Hepatocyte (in vitro differentiated cells): ENCODE measurements around the gene GRK5.

Source experiments
- EZH2 ChIP-seq: fragments of 200-600 bp; sonication (generic); IDR thresholded peaks from 2 replicates; pipeline ENCODE4 v1.6.1; 2016; ENCODE audit warnings: antibody characterized with exemption, mild to moderate bottlenecking, borderline replicate concordance
- EZH2phosphoT487 ChIP-seq: fragments of 200-600 bp; sonication (generic); IDR thresholded peaks from one replicate; pipeline ENCODE4 v1.6.1; 2018; ENCODE audit warnings: antibody characterized with exemption, mild to moderate bottlenecking, low read depth, moderate library complexity; ENCODE audit not compliant: unreplicated experiment, severe bottlenecking
- TF ChIP-seq, protein P1 (sequence below): fragments of 200-600 bp; sonication (generic); IDR thresholded peaks from 2 replicates; pipeline ENCODE4 v1.5.1; 2016; ENCODE audit warnings: antibody characterized with exemption, mild to moderate bottlenecking; ENCODE audit not compliant: poor library complexity

DNA sequence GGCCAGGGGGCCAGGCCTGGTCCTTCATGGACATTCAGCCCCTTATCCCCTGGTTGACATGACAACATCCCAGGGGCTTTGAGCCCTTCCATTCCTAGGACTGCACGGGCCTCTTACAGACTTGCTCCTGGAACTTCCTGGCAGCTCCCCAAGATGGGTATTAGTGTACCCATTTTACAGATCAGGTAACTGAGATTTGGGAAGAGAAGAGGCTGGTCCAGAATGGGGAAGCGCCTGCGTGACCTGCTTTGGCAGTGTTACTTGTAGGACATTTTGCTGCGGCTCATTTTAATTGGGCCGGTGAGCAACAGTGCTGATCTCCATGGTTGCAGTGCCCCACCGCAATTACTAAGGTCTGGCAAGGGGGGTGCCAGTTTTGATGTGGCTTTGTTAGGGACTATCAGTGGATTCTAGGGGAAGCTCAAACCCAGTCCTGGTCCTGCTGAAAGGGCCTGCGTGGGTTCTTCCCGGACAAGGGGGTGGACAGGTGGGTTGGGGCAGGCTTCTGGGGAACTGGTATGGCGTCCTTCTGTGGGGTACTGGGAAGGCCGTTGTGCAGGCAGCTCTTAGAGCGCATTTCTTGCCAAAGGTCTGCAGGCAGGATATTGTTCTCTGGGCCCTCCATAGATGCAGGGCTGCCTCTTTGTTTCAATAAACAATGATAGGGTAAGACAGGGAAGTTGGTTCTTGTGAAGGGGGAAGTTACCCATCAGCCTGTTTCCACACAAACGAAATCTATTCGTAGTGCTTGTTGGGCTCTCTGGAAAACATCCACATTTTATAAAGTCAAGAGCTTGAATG is 197.5 kb downstream of the GRK5 start:
- no peak for TF ChIP-seq EZH2
- TF ChIP-seq, protein P1, sequence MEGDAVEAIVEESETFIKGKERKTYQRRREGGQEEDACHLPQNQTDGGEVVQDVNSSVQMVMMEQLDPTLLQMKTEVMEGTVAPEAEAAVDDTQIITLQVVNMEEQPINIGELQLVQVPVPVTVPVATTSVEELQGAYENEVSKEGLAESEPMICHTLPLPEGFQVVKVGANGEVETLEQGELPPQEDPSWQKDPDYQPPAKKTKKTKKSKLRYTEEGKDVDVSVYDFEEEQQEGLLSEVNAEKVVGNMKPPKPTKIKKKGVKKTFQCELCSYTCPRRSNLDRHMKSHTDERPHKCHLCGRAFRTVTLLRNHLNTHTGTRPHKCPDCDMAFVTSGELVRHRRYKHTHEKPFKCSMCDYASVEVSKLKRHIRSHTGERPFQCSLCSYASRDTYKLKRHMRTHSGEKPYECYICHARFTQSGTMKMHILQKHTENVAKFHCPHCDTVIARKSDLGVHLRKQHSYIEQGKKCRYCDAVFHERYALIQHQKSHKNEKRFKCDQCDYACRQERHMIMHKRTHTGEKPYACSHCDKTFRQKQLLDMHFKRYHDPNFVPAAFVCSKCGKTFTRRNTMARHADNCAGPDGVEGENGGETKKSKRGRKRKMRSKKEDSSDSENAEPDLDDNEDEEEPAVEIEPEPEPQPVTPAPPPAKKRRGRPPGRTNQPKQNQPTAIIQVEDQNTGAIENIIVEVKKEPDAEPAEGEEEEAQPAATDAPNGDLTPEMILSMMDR = no peak
- TF ChIP-seq EZH2phosphoT487 = no peak
